Glomerular visceral epithelial cell (primary cell): ENCODE measurements around the gene KIF5A.

ENCODE experiments used
- DNase-seq: peaks from one replicate; pipeline ENCODE4 v3.0.0-alpha.2; 2016; ENCODE audit errors: extremely low spot score

Gene KIF5A

GRCh38 chr12:57620245-57620935, 70.5 kb downstream of the KIF5A start:
- no peak for DNase-seq

DNA sequence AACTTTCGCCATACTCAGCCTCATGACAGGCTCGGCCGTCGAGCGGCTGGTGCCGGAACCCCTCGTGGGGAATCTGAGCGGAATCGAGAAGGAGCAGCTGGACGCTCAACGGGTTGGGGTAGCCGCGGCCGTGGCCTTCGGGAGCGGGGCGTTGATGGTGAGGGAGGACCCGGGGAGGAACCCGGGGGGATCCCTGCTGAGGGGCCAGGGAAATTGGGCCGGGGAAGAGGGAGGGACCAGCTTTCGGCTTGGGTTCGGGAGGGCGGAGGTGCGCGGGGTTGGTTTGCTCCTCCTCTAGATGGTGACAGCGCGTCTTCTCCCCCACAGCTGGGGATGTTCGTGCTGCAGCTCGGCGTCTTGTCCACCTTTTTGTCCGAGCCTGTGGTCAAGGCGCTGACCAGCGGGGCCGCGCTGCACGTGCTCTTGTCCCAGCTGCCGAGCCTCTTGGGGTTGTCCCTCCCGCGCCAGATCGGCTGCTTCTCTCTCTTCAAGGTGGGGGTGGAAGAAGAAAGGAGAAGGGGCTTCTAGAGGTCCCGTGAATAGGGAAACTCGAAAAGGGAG, 71.2 kb downstream of the KIF5A start:
- DNase-seq, result no peak

DNA sequence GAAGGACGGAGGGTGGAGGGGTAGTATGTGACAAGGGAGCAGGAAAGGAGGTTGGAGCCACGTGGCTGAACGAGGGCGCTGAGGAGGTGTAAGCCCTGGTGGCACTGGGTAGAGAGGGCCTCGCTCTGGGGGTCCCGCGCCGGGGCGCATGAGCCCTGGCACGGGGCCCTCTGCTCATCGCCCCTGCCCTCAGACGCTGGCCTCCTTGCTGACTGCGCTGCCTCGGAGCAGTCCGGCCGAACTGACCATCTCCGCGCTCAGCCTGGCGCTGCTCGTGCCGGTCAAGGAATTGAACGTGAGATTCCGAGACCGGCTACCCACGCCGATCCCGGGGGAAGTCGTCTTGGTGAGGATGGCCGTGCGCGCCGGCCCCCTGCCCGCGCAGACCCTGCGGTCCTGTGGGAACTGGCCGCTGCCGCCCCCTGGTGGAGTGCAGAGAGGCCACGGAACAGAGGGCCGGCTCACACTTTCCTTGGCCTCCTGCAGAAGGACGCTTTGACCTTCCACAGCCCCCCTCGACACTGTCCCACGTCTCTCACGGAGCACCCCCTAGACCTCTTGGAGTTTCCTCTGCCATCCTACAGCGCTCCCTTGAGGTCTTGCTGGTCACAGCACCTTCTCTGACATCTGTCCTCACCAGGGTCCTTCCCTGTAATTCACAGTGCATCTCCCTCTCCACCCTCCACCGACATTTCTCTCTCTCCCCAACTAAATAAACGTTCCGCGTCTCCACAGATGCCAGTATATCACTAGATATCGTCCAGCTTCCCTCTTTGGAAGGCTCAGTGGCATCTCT, 71.9 kb downstream of the KIF5A start:
- DNase-seq, result peak; percentile 42

DNA sequence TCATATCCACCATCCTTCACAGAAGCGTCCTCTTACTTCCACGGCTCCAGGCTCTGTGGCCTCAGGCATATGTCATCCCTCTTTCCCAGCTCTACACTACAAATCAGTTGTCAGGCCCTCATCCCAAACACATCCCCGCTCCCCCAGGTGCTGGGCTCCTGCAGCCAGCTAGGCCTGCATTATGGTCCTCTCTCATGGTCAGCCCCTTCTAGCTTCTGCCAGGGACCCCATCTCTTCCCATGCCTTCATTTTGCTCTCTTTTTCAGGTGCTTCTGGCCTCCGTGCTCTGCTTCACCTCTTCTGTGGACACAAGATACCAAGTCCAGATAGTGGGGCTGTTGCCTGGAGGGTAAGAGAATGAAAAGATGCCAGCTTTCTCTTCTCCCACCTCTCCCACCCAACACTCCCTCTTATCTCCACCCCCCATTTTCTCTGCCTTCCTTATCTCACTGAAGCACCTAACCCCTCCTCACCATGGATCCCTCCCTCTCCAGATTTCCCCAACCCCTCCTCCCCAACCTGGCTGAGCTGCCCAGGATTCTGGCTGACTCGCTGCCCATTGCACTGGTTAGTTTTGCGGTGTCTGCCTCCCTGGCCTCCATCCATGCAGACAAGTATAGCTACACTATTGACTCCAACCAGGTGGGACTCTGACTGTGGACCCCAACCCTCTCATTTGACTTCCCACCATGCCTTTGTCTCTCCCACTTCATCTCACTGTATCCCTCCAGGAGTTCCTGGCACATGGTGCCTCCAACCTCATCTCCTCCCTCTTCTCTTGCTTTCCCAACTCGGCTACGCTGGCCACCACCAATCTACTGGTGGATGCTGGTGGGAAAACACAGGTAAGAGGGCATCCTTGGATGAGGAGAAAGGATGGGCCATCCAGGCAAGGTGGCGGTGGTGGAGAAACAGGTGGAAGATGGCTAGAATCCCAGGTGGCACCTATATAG, 72.7 kb downstream of the KIF5A start:
- no peak for DNase-seq

DNA sequence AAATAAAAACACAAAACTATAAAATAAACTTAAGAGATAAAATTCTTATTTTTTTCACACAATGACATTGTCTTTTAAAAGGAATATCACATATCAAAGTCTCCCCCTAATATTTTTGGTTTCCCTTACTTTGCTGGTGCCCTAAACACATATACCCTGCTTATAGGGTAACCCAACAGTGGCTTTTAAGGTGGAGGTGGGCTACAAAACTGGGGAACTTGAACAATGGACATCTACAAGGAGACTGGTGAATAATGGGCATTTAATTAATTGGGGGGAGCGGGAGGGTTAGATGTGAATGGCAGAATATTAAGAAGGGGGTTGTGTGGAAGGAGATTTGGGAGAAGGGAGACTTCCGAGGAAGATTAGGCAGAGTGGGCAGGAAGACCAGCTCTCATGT, 73.5 kb downstream of the KIF5A start:
- no peak for DNase-seq

DNA sequence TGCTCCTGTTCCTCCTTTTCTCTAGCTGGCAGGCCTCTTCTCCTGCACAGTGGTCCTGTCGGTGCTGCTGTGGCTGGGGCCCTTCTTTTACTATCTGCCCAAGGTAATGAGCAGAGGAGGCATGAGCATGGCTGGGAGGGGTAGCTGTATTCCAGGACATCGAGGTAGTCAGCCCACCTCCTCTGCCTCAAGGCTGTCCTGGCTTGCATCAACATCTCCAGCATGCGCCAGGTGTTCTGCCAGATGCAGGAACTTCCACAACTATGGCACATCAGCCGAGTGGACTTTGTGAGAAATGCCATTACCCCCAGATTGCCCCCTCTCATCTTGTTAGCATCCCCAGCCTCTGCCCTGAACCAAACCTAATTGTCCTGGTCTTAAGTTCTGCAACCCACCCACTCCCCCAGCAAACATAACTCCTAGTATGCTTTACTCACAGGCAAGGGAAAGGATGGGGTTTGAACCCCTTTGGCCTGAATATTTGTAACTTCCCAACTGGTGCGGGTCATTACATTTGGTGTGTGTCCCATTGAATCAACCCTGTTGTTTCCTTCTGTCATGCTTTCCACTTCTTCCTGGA, 74.1 kb downstream of the KIF5A start:
- no peak for DNase-seq

- DNase-seq, result no peak
These were observed 74.8 kb downstream of the KIF5A start for GRCh38 chr12:57624441-57625220.

DNA sequence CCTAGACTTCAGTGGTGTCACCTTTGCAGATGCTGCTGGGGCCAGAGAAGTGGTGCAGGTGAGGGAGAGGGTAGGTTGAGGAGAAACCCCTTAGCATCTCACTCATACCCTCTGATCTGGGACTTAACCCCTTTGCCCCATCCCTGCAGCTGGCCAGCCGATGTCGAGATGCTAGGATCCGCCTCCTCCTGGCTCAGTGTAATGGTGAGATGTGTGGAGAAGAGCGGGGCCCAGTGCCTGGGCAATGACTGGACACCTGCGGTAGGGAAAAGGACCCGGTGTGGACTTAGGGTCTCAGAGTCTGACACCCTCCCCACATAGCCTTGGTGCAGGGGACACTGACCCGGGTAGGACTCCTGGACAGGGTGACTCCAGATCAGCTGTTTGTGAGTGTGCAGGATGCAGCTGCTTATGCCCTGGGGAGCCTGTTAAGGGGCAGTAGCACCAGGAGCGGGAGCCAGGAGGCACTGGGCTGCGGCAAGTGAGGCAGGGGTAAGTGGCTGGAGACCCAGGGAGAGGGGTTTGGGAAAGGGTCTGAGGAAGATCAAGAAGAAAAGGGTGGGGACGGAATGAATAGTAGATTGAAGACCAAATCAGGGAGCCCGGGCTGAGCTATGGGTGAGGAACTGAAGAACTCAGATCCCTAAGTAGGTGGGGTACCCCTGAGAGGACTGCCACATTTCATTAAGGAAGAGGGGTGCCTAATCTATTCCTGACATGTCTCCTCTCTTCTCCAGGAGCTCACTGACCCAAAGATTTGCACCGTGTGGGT, 75.6 kb downstream of the KIF5A start:
- no peak for DNase-seq

GRCh38 chr12:57626111-57626920, 76.5 kb downstream of the KIF5A start:
- no peak for DNase-seq

- no peak for DNase-seq
These were observed 77.1 kb downstream of the KIF5A start for GRCh38 chr12:57626921-57627445.

- no peak for DNase-seq
These were observed 77.8 kb downstream of the KIF5A start for GRCh38 chr12:57627501-57628279.

DNA sequence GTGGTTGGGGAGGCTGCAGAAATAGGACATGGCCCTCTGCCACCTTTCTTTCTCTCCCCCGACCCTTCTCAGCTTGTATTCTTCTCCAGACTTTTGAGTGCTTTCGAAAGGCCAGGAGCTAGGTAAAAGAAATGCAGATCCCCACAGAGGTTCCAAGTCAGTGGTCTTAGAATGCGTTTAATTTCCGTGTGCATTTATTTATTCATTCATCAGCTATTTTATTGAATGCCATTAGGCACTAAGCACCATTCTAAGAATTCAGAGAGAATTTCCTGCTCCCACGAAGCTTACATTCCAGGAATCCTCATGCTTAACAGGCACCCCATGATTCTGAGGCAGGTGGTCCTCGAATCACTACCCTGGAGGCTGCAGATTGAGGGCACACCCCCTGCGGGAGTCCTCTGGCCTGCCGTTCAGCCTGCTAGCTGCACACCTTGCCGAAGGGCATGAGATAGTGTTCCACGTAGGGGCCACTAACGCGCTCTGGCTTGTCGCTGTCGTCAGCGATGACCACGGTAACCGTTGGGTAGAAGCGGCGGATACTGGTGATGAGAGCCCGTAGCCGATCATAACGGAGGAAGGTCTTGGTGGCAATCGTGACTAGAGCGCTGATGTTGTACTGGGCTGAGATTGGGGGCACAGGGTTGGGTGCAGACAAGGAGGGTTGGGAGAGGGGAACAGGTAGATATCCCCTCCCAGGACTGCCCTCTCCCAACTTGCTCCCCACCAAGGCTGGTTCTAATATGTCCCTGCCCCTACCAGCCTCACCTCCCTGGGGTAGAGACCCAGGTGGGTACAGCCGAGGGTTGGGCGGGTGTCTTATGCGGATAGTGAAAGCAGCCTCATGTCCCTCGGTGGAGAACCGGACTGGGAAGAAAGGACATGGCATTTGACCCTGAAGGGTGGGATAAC, 78.7 kb downstream of the KIF5A start:
- no peak for DNase-seq

DNA sequence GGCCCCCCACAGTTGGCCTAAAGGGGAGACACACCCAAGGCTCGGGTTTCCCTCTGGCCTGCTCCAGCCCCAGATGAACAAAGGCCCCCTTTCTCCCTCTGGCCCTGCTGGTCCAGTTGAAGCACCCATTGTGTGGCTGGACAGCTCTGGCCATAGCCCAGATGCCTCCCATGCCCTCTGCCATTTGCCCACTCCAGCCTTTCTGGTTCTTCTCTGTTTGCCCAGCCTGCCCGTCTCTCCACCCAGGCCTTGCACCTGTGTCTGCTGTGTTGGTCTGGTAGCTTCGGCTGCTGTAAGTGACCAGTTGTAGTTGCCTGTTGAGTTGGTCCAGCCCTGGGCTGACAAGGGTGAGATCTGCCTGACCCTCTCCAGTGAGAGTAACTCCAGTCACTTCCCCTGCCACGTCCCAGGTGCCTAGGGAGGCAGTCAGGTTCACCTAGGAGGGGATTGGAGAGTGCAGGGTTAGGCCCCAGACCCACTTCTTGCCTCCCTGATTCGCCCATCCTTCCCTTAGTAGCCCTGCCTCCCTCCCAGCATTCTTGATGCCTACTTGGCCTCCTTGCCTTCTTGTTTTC, 80.1 kb downstream of the KIF5A start:
- DNase-seq, result no peak

DNA sequence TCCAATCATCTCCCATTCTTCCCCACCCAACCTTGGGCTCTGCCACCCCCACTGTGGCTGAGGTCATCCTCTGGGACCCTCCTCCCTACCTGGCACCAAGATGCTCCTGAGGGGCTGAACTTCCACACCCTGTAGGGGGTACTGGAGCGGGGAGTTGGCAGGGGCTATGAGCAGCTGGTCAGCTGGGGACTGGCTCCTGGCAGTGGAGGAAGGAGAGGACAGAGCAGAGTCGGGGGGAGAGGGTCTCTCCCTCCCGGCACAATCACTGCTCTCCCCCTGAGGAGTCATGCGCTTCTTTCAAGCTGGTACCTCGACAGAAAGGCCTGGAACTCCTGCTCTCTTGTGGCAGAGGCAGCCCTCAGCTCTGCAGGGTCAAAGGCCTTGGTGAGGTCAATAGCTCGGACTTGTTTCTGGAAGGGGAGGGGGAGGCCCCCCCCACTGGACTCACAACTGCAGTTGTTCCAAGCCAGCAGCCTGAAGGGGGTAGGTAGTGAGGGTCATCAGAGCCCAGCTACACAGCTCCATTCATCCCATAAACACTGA, 81.1 kb downstream of the KIF5A start:
- no peak for DNase-seq

DNA sequence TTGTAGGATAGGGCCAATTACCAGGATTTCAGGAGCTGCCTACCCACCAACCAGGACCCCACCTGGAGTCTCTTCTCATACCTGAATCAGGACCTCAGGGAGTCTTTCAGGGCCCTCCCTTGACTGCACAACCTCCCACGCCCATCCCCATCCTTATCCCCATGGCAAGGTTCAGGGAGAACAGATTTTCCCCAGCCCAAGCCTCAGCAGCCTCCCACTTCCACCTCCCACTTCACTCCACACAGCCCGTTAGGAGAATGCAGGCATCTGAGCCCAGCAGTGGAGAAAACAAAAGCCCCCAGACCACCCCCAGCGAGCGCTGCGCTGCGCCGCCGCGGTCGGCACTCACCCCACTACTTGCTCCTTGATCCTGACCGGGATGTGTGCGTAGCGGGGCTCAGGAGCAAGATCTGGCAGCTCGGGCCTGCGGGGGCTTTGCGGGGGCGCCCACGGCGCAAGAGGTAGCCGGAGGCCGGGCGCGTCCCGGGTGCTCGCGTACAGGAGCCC, 81.8 kb downstream of the KIF5A start:
- DNase-seq, result no peak
